SK-N-MC (cell line): Measurements from ENCODE around the gene UBE2E2.

Source experiments
- EZH2 ChIP-seq: fragments of 200-600 bp; sonication (generic); IDR thresholded peaks from one replicate; pipeline ENCODE4 v1.6.1; 2017; ENCODE audit warnings: antibody characterized with exemption
- POLR2AphosphoS5 ChIP-seq: IDR thresholded peaks from 2 replicates; pipeline ENCODE4 v1.6.1; 2012; ENCODE audit warnings: mild to moderate bottlenecking, low read depth, low read length, borderline replicate concordance

- TF ChIP-seq EZH2: no peak
- no peak for TF ChIP-seq POLR2AphosphoS5
Observed at GRCh38 chr3:23553353-23553752, 350.2 kb downstream of the UBE2E2 start.
